ENCODE measurements around the gene CD58.

Gene CD58

GRCh38 chr1:116521186-116521585 is 49.6 kb downstream of the CD58 start:
- peak overlapping the region; percentile 43 for H3K27ac ChIP-seq (ENCODE audit: poor library complexity, severe bottlenecking)
- TF ChIP-seq, protein P1, sequence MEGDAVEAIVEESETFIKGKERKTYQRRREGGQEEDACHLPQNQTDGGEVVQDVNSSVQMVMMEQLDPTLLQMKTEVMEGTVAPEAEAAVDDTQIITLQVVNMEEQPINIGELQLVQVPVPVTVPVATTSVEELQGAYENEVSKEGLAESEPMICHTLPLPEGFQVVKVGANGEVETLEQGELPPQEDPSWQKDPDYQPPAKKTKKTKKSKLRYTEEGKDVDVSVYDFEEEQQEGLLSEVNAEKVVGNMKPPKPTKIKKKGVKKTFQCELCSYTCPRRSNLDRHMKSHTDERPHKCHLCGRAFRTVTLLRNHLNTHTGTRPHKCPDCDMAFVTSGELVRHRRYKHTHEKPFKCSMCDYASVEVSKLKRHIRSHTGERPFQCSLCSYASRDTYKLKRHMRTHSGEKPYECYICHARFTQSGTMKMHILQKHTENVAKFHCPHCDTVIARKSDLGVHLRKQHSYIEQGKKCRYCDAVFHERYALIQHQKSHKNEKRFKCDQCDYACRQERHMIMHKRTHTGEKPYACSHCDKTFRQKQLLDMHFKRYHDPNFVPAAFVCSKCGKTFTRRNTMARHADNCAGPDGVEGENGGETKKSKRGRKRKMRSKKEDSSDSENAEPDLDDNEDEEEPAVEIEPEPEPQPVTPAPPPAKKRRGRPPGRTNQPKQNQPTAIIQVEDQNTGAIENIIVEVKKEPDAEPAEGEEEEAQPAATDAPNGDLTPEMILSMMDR (IDR thresholded peaks at IDR 0.05; ENCODE audit: poor library complexity, severe bottlenecking): no peak
- 0 out of 2 replicates have a peak, but pooled peaks cover 3% of the 10 kb centered on the region for H3K36me3 ChIP-seq (ENCODE audit: low read depth)
- no peaks in the 10 kb centered on the region for H3K4me1 ChIP-seq (ENCODE audit: insufficient read depth, poor library complexity, severe bottlenecking)
- H3K4me3 ChIP-seq (ENCODE audit: severe bottlenecking): no peak overlapping the region
- no peaks in the 10 kb centered on the region for H3K9me3 ChIP-seq (ENCODE audit: severe bottlenecking)
- DNase-seq (ENCODE audit: low spot score) (no peak), ATAC-seq (ENCODE audit: low read depth) (peak; percentile 65)
- no peaks in the 10 kb centered on the region for H3K27me3 ChIP-seq (ENCODE audit: insufficient read depth, poor library complexity, severe bottlenecking)

DNA sequence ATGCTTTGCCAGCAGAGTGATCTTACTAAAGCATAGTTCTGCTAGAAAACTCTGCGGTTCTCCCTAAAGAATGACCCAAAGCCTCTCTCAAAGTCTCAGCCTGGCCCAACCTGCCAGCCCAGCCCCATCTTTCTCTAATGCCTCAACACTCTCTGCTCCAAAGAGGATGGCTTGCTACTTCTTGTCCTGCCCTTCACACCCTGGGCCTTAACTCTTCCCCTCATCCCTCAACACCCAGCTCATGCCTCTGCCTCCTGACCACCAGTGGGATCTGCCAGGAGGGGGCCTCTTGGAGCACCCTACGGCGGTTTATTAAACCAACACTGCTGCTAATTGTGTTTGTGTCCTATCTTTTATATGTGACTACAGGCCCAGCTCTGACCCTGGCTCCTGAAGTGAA is 52.4 kb downstream of the CD58 start:
- no peaks in the 10 kb centered on the region for H3K4me1 ChIP-seq (ENCODE audit: insufficient read depth, poor library complexity, severe bottlenecking)
- H3K27me3 ChIP-seq (ENCODE audit: insufficient read depth, poor library complexity, severe bottlenecking): no peaks in the 10 kb centered on the region
- no peak overlapping the region for H3K4me3 ChIP-seq (ENCODE audit: severe bottlenecking)
- no peaks in the 10 kb centered on the region for H3K9me3 ChIP-seq (ENCODE audit: severe bottlenecking)
- H3K36me3 ChIP-seq (ENCODE audit: low read depth): 0 out of 2 replicates have a peak, but pooled peaks cover 3% of the 10 kb centered on the region
- no peak overlapping the region for H3K27ac ChIP-seq (ENCODE audit: poor library complexity, severe bottlenecking)
- ATAC-seq (ENCODE audit: low read depth): no peak
- TF ChIP-seq, protein P1 (IDR thresholded peaks at IDR 0.05; ENCODE audit: poor library complexity, severe bottlenecking): no peak
- no peak for DNase-seq (ENCODE audit: low spot score)

DNA sequence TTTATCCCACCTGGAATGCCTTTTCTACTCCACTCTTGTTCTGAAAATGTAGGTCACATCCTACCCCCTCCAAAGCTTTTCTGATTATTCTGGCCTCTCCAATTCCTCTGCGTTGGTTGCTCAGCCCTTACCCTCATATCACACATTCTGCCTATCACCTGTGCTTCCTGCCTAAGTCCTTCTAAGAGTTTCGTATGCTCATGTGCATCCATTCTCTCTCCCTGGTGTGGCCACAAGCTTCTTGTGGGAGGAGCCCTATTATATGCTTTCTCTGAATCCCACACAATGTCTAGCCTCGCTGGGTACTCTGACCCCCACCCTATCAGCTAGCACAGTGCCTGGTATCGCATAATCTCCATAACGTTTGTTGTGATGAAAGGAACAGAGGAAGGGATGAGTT is 54.2 kb downstream of the CD58 start:
- DNase-seq (ENCODE audit: low spot score) (no peak), ATAC-seq (ENCODE audit: low read depth) (no peak)
- no peak overlapping the region for H3K27ac ChIP-seq (ENCODE audit: poor library complexity, severe bottlenecking)
- 0 out of 2 replicates have a peak, but pooled peaks cover 3% of the 10 kb centered on the region for H3K36me3 ChIP-seq (ENCODE audit: low read depth)
- TF ChIP-seq, protein P1 (IDR thresholded peaks at IDR 0.05; ENCODE audit: poor library complexity, severe bottlenecking): no peak
- no peaks in the 10 kb centered on the region for H3K27me3 ChIP-seq (ENCODE audit: insufficient read depth, poor library complexity, severe bottlenecking)
- H3K9me3 ChIP-seq (ENCODE audit: severe bottlenecking): no peaks in the 10 kb centered on the region
- no peak overlapping the region for H3K4me3 ChIP-seq (ENCODE audit: severe bottlenecking)
- no peaks in the 10 kb centered on the region for H3K4me1 ChIP-seq (ENCODE audit: insufficient read depth, poor library complexity, severe bottlenecking)

GRCh38 chr1:116515702-116516101 is 55.1 kb downstream of the CD58 start:
- Histone ChIP-seq H3K4me3 (ENCODE audit: severe bottlenecking) (no peak overlapping the region), H3K27ac (ENCODE audit: poor library complexity, severe bottlenecking) (peak overlapping the region; percentile 16), H3K36me3 (ENCODE audit: low read depth) (0 out of 2 replicates have a peak, but pooled peaks cover 3% of the 10 kb centered on the region), H3K9me3 (ENCODE audit: severe bottlenecking) (no peaks in the 10 kb centered on the region), H3K4me1 (ENCODE audit: insufficient read depth, poor library complexity, severe bottlenecking) (no peaks in the 10 kb centered on the region), H3K27me3 (ENCODE audit: insufficient read depth, poor library complexity, severe bottlenecking) (no peaks in the 10 kb centered on the region)
- no peak for DNase-seq (ENCODE audit: low spot score)
- no peak for ATAC-seq (ENCODE audit: low read depth)
- TF ChIP-seq, protein P1 (IDR thresholded peaks at IDR 0.05; ENCODE audit: poor library complexity, severe bottlenecking): no peak

DNA sequence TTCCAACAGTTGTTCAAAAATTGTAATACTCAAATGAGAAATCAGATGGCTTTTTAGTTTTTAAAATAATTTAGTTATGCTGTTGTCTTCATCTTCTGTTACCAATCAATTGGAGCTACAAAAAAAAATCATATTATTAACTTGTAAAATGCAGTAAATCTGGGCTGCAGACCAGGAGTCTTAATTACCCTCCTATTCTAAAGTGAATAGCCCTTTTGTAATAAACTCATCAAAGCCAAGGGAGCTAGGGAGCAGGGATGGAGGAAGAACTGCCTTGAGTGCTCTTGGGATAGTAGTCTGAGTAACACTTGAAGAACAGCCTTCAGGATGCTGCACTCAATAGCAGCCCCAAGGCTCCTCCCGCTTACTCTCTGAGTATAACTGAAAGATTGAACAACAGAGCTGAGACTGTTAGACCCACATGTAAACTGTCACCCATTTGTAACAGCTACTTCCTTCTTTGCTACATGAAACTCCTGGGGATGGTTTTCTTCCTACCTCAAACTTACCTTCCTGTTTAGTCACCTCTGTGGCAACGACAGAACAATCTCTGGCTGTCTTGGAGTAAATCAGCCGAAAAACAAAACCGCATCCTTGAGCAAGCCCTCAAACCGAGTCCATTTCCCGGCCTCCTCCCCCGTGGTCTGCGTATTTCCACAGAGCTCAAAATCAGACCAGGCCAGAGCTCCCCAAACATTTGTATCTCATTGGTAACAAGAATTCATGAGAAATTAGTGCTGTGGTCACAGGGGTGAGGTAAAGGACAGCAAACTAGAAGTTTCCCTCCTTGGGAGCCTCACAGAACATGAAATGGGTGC is 55.9 kb downstream of the CD58 start:
- Histone ChIP-seq H3K36me3 (ENCODE audit: low read depth) (0 out of 2 replicates have a peak, but pooled peaks cover 3% of the 10 kb centered on the region), H3K4me1 (ENCODE audit: insufficient read depth, poor library complexity, severe bottlenecking) (peaks cover 3% of the 10 kb centered on the region), H3K27ac (ENCODE audit: poor library complexity, severe bottlenecking) (peak overlapping the region; percentile 16), H3K27me3 (ENCODE audit: insufficient read depth, poor library complexity, severe bottlenecking) (no peaks in the 10 kb centered on the region), H3K9me3 (ENCODE audit: severe bottlenecking) (no peaks in the 10 kb centered on the region), H3K4me3 (ENCODE audit: severe bottlenecking) (no peak overlapping the region)
- TF ChIP-seq, protein P1 (IDR thresholded peaks at IDR 0.05; ENCODE audit: poor library complexity, severe bottlenecking): no peak
- DNase-seq (ENCODE audit: low spot score): no peak
- ATAC-seq (ENCODE audit: low read depth): peak; percentile 44; the same call in 1 of the 3 replicates

Measured in RWPE2 (cell line).